KMS-11 (cell line): ENCODE data around the gene ANO10.

Source experiments
- H2AFZ ChIP-seq: fragments of 200-600 bp; sonication (generic); 2 replicates; pipeline ENCODE4 v1.6.1; 2016; ENCODE audit warnings: antibody characterized with exemption, mixed run types, low read depth
- H3K27ac ChIP-seq: fragments of 200-600 bp; sonication (generic); 2 replicates; pipeline ENCODE4 v1.6.1; 2016; ENCODE audit warnings: mild to moderate bottlenecking, mixed run types
- H3K27me3 ChIP-seq: fragments of 200-600 bp; sonication (generic); 2 replicates; pipeline ENCODE4 v1.6.1; 2017; ENCODE audit warnings: mild to moderate bottlenecking, low read depth, mixed run types, moderate library complexity; ENCODE audit not compliant: insufficient read depth
- H3K36me3 ChIP-seq: fragments of 200-600 bp; sonication (generic); 2 replicates; pipeline ENCODE4 v1.6.1; 2017; ENCODE audit warnings: mild to moderate bottlenecking, mixed run types; ENCODE audit not compliant: insufficient read depth
- H3K4me1 ChIP-seq: fragments of 200-600 bp; sonication (generic); 2 replicates; pipeline ENCODE4 v1.6.1; 2016; ENCODE audit warnings: mild to moderate bottlenecking, low read depth, mixed run types; ENCODE audit not compliant: poor library complexity, severe bottlenecking
- H3K4me2 ChIP-seq: fragments of 200-600 bp; sonication (generic); 2 replicates; pipeline ENCODE4 v1.7.0; 2016; ENCODE audit warnings: mild to moderate bottlenecking, mixed run types
- H3K4me3 ChIP-seq: fragments of 200-600 bp; sonication (generic); IDR thresholded peaks from 2 replicates; pipeline ENCODE4 v1.6.1; 2017; ENCODE audit warnings: low read depth, low read length, mixed read lengths; ENCODE audit not compliant: insufficient read depth
- H3K79me2 ChIP-seq: fragments of 200-600 bp; sonication (generic); 2 replicates; pipeline ENCODE4 v1.6.1; 2016; ENCODE audit warnings: low read depth, mixed run types; ENCODE audit not compliant: insufficient read depth
- H3K9ac ChIP-seq: fragments of 200-600 bp; sonication (generic); 2 replicates; pipeline ENCODE4 v1.6.1; 2016; ENCODE audit warnings: mild to moderate bottlenecking, mixed run types
- H4K20me1 ChIP-seq: fragments of 200-600 bp; sonication (generic); 2 replicates; pipeline ENCODE4 v1.6.1; 2016; ENCODE audit warnings: mild to moderate bottlenecking, mixed run types; ENCODE audit not compliant: insufficient read depth
- TF ChIP-seq, protein P1 (sequence below): fragments of 200-600 bp; sonication (generic); conservative IDR thresholded peaks from 2 replicates; pipeline ENCODE4 v1.6.1; 2017; ENCODE audit warnings: low read depth, mild to moderate bottlenecking, antibody characterized with exemption, low read length, moderate library complexity, mixed read lengths

The ANO10 gene

GRCh38 chr3:43455233-43455632 is 166.6 kb downstream of the ANO10 start:
- Histone ChIP-seq H3K4me3 (no peak overlapping the region), H3K79me2 (no peaks in the 10 kb centered on the region), H3K4me1 (no peaks in the 10 kb centered on the region), H2AFZ (no peak overlapping the region), H3K4me2 (no peak overlapping the region), H4K20me1 (no peaks in the 10 kb centered on the region), H3K27me3 (no peaks in the 10 kb centered on the region), H3K36me3 (no peaks in the 10 kb centered on the region), H3K27ac (no peak overlapping the region), H3K9ac (no peak overlapping the region)
- TF ChIP-seq, protein P1, sequence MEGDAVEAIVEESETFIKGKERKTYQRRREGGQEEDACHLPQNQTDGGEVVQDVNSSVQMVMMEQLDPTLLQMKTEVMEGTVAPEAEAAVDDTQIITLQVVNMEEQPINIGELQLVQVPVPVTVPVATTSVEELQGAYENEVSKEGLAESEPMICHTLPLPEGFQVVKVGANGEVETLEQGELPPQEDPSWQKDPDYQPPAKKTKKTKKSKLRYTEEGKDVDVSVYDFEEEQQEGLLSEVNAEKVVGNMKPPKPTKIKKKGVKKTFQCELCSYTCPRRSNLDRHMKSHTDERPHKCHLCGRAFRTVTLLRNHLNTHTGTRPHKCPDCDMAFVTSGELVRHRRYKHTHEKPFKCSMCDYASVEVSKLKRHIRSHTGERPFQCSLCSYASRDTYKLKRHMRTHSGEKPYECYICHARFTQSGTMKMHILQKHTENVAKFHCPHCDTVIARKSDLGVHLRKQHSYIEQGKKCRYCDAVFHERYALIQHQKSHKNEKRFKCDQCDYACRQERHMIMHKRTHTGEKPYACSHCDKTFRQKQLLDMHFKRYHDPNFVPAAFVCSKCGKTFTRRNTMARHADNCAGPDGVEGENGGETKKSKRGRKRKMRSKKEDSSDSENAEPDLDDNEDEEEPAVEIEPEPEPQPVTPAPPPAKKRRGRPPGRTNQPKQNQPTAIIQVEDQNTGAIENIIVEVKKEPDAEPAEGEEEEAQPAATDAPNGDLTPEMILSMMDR = no peak

DNA sequence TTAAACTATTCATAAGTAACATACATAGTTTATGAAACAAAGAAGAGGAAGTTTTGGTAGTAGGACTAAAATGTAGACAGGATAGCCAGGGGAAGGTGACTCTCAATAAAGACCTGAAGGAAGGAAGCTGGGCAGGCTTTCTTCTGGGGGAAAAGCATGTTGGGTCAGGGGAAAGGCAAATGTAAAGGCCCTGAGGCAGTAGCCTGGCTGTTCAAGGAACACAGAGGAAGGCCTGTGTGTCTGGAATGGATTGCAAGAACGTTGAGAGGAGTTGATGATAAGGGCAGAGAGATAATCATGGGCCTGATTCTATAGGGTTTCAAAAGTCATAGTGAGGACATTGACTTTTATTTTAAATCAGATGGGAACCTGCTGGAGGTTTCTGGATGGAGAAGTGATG is 167.8 kb downstream of the ANO10 start:
- Histone ChIP-seq H3K36me3 (no peaks in the 10 kb centered on the region), H3K27ac (no peak overlapping the region), H2AFZ (no peak overlapping the region), H3K79me2 (no peaks in the 10 kb centered on the region), H4K20me1 (no peaks in the 10 kb centered on the region), H3K9ac (no peak overlapping the region), H3K4me1 (no peaks in the 10 kb centered on the region), H3K4me3 (no peak overlapping the region), H3K27me3 (no peaks in the 10 kb centered on the region), H3K4me2 (no peak overlapping the region)
- TF ChIP-seq, protein P1 = no peak

DNA sequence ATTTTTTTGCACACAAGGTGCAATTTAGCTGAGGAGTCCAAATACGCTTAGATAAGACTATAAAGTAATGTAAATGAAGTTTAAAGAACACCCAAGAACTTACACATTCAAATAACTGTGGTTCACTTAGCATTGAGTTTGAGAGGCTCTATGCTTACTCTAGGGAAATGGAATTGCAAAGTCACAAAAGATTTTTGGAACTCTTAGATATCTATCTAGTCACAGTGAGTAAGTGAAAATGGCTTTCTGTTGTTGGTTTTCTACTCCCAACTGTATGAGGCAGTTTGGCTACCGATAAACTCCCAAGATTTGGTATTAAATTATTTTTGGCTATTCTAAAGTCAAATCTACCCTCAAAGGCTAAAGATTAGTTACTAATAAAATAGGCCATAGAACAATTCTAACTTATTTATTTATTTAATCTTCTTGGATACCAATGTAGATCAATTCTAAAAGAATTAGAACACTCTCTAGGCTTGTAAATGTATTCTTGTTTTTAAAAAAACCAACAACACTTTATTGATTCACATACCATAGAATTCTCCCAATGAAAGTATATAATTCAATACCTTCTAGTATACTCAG is 170.0 kb downstream of the ANO10 start:
- TF ChIP-seq, protein P1 = no peak
- Histone ChIP-seq H3K4me3 (no peak overlapping the region), H3K27ac (no peak overlapping the region), H2AFZ (no peak overlapping the region), H3K27me3 (no peaks in the 10 kb centered on the region), H3K9ac (no peak overlapping the region), H4K20me1 (no peaks in the 10 kb centered on the region), H3K4me1 (no peaks in the 10 kb centered on the region), H3K36me3 (no peaks in the 10 kb centered on the region), H3K4me2 (no peak overlapping the region), H3K79me2 (no peaks in the 10 kb centered on the region)

DNA sequence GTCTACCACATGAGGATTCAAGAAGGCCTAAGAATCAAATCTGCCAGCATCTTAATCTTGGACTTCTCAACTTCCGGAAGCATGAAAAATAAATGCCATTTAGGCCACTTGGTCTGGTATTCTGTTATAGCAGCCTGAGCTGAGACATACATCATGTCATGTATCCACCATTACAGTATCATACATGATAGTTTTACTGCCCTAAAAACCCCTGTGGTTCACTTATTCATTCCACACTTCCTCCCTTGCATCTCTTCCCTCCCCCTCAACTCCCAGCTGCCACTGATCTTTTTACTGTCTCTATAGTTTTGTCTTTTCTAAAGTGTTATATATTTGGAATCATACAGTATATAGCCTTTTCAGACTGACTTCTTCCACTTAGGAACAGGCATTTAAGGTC is 173.7 kb downstream of the ANO10 start:
- TF ChIP-seq, protein P1 = no peak
- H3K4me1 ChIP-seq = no peaks in the 10 kb centered on the region
- H3K4me2 ChIP-seq = no peak overlapping the region
- H3K79me2 ChIP-seq = no peaks in the 10 kb centered on the region
- no peaks in the 10 kb centered on the region for H3K27me3 ChIP-seq
- H3K9ac ChIP-seq = no peak overlapping the region
- H4K20me1 ChIP-seq = no peaks in the 10 kb centered on the region
- H3K36me3 ChIP-seq = no peaks in the 10 kb centered on the region
- no peak overlapping the region for H3K4me3 ChIP-seq
- H3K27ac ChIP-seq = no peak overlapping the region
- H2AFZ ChIP-seq = no peak overlapping the region
